GM10266 (cell line): ENCODE measurements around the gene GOLGA6L2.

Experiments
- DNase-seq: peaks from one replicate; pipeline ENCODE4 v3.0.0; 2012; ENCODE audit errors: extremely low spot score
- CTCF ChIP-seq: IDR thresholded peaks from 2 replicates; pipeline ENCODE4 v1.5.1; 2012; ENCODE audit warnings: mild to moderate bottlenecking, low read depth; ENCODE audit not compliant: control insufficient read depth, insufficient read depth; ENCODE audit errors: missing control alignments

GOLGA6L2 gene

GRCh38 chr15:23395832-23396231 lies 51.2 kb downstream of the GOLGA6L2 start:
- TF ChIP-seq CTCF = no peak
- DNase-seq = no peak

- no peak for DNase-seq
- no peak for TF ChIP-seq CTCF
Measured at GRCh38 chr15:23395030-23395692, 51.9 kb downstream of the GOLGA6L2 start.
